Cerebellar nuclear complex (tissue), 1 donor: Measurements from ENCODE around the gene ALOX5AP.
"Not testable (repeated sequence)": the region's sequence is repeated elsewhere in the genome, so short reads cannot be mapped to it uniquely, and the experiment has no call there.

Experiments used
- DNase-seq, 2 experiments: peaks; one replicate each; lab custom pipeline; 2025; lab: John Stamatoyannopoulos, UW

The ALOX5AP gene

DNA sequence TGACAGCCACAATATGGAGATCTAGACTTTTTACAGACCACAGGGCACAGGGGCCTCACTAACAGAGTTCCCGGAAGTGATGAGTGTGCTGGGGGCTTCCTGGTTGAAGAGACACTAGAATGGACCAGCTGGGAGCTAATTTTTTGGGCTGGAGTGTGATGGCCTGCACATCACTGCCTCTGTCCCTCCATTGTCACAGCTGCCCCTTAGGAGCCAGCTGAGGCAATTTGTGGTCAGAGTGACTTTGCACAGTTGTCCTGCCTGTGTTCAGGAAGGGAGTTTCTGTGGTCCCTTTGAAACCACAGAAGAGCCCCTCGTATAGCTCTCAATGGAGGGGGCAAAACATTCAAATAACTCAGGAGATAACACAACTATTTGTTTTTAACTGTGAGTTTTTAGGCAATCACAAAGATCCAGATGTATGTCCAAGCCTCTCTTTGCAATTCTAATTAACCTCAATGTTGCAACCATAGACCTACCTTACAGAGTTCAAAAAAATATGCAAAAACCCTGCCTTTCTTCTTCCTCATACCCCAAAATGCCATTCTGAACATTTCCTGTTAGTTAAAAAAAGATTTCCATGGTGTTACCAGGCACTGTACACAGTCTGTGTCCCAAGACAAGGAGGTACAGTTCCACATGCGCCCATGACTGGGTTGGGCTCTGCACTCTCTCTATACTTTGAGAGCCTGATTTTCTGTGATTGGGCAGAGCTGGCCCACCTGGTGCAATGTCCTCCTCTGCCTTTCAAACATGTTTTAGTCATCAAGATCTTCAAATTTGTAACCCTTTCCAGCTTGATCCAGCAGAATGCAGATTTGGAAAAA lies 2.4 kb downstream of the ALOX5AP start:
- no peak for DNase-seq

- DNase-seq = no peak
Observed at GRCh38 chr13:30738526-30739236, 3.3 kb downstream of the ALOX5AP start.

DNA sequence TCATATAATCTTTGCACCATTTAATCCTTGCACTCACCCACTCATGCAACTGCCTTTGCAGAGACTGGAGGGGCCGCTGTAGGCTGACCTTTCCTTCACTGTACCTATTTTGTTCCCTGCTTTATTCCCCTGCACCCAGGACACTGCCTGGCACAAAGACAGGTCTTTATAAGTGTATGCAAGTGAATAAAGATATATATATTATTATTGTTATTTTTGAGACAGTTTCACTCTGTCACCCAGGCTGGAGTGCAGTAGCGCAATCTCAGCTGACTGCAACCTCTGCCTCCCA lies 3.8 kb downstream of the ALOX5AP start:
- no peak for DNase-seq

DNA sequence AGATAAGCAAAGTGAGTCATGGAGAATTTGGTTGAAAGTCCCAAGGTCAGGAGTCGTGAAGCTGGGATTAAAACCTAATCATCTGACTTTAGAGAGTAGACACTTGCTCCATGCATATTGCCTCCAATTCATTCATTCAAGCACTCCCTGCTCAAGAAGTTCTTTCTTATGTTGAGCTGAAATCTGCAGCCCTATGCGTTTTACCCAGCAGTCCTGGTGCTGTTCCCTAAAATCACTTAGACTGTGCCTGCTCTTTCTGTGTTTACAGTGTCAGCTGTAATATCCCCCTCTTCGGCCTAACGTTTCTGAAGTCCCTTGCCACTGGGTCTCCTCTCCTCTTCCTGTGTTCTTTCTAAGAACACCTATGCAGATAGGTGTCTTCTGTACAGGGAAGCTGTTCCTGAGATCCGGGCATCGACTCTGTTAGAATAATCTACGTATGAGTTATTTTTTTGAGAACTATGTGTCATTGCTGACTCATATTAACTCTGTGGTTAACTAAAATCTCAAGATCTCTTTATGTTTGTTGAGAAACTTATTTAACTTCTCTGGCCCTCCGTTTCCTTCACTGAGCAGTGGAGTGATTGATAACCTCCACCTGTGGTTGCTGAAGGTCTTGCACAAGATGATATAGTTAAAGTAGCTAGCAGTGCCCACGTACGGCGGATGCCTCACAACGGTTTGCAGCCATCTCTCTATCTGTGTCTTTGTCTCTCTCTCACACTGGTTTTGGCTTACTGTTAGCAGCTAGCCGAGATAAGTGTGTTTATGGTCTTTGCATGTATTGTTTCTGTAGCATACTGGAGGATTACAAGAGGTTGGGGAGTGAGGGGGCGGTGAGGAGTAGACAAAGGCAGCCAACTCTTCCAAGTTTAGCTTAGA lies 4.7 kb downstream of the ALOX5AP start:
- no peak for DNase-seq

GRCh38 chr13:30742901-30743300 lies 7.6 kb downstream of the ALOX5AP start:
- no peak for DNase-seq

GRCh38 chr13:30743319-30744055 lies 8.1 kb downstream of the ALOX5AP start:
- no peak for DNase-seq

GRCh38 chr13:30744056-30744680 lies 8.8 kb downstream of the ALOX5AP start:
- DNase-seq = no peak

GRCh38 chr13:30744681-30745077 lies 9.3 kb downstream of the ALOX5AP start:
- no peak for DNase-seq

GRCh38 chr13:30745906-30746686 lies 10.8 kb downstream of the ALOX5AP start:
- DNase-seq = no peak

DNA sequence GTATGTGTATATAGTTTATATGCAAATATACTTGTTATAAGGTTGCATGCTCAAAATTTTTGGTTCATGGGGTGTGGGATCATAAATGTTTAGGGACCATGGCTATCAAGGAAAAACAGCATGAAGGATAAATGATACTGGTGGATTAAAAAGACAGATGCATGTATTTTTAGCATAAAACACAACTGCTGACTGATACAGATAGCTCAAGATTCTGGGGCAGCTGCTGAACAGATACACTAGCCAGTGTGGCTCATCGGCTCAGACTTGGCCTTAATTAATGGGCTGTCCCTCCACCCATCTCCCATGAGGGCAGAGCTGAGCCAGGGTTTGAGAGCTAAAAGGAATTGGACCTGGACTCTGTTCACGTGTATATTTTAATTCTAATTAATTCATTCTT lies 11.4 kb downstream of the ALOX5AP start:
- no peak for DNase-seq

DNA sequence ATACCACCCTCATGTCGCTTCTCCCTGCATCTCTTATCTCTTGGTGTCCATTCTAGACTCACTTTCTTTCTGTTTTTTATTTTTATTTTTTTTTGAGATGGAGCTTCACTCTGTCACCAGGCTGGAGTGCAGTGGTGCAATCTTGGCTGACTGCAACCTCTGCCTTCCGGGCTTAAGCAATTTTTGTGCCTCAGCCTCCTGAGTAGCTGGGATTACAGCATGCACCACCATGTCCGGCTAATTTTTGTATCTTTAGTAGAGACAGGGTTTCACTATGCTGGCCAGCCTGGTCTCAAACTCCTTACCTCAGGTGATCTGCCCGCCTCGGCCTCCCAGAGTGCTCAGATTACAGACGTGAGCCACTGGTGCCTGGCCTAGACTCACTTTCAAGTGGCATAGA lies 12.5 kb downstream of the ALOX5AP start:
- not testable (repeated sequence) for DNase-seq

DNA sequence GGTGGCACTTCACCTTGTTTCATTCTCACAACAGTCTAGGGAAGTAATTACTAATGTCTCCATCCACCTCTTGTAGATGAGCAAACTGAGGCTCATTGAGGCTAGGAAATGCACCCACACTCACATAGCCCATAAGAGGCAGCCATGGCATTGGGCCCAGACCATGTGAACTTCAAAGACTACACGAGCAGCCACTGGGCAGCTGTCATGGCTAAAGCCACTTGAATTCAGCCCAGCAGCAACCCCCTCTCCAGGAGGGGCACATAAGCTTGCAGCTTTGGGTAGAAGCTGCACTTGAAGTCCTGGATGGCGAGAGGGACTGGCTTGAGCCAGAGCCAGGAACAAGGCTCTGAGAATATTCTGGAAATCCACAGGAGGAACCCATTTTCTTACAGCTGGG lies 13.4 kb downstream of the ALOX5AP start:
- no peak for DNase-seq

DNA sequence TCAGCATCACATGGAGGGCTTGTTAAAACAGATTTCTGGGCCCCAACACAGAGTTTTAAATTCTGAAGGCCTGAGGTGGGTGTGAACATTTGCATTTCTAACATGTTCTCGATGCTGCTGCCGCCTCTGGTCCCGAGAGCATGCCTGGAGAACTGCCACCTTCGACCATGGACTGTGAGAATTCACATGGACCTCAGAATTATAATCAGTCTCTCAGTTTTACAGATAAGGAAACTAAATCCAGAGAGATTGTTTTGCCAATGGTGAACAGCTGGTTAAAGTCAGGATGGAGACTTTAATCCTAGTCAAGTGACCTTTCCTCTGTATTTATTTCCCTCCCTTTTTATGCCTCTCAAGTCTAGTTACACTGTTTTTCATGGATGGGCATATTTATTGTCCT lies 14.7 kb downstream of the ALOX5AP start:
- DNase-seq = no peak

GRCh38 chr13:30751183-30751933 lies 16.0 kb downstream of the ALOX5AP start:
- DNase-seq = no peak

DNA sequence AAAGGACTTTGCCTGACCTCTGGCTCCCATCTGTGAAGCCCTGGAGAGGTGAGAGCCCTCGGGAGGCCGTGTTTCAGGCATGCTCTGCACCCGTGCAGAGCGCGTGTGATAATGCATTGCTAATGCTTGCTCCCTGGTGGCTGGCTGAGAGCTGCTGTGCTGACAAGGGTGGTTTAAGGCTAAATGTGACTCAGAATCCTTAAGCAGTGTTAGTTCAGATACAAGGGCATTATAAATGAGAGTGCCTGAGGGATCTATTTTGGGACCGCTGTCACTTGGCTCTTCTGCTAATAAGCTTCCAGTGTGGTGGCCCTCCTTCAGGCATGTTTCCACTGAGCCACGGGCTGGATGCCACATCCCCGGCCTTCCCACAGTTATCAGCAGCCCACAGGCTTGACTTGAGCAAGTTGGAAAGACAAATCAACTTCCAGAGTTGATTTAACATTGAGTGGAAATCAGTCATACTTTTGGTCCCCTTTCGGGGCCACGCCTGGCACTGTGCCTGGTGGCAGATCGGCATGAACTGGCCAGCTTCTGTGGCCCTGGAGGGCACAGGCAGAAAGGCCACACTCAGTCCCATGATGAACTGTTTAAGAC lies 17.0 kb downstream of the ALOX5AP start:
- DNase-seq = no peak

GRCh38 chr13:30753030-30753616 lies 17.8 kb downstream of the ALOX5AP start:
- DNase-seq = no peak

GRCh38 chr13:30755678-30756077 lies 20.3 kb downstream of the ALOX5AP start:
- no peak for DNase-seq

GRCh38 chr13:30757026-30757742 lies 21.8 kb downstream of the ALOX5AP start:
- no peak for DNase-seq
